Neural cell (in vitro differentiated cells): ENCODE data around the gene RASAL2. TPM values are rescaled to one million over a fixed set of nuclear protein-coding genes. Genes with fewer than 3 reads are reported as not detected.

ENCODE experiments used
- H2AFZ ChIP-seq: fragments of 200-600, 300-800 bp; sonication (generic), shearing (Covaris generic); 2 replicates; pipeline ENCODE4 v1.6.0; 2014; ENCODE audit warnings: low read depth, mild to moderate bottlenecking, antibody characterized with exemption, low read length, moderate library complexity
- H3F3A ChIP-seq: fragments of 200-600 bp; shearing (Covaris generic); 2 replicates; pipeline ENCODE4 v1.6.1; 2016; ENCODE audit warnings: mild to moderate bottlenecking, moderate library complexity, mixed read lengths, antibody characterized with exemption, low read length; ENCODE audit not compliant: insufficient read depth, poor library complexity, severe bottlenecking
- H3K27ac ChIP-seq: fragments of 200-600, 300-800 bp; sonication (generic), shearing (Covaris generic); 2 replicates; pipeline ENCODE4 v1.5.1; 2014; ENCODE audit warnings: mild to moderate bottlenecking, low read length, moderate library complexity
- H3K27me3 ChIP-seq: fragments of 300-800, 200-600 bp; sonication (generic), shearing (Covaris generic); 2 replicates; pipeline ENCODE4 v1.6.0; 2014; ENCODE audit warnings: mild to moderate bottlenecking, low read depth, low read length, moderate library complexity; ENCODE audit not compliant: insufficient read depth
- H3K36me3 ChIP-seq: fragments of 300-800, 200-600 bp; sonication (generic), shearing (Covaris generic); 2 replicates; pipeline ENCODE4 v1.5.1; 2014; ENCODE audit warnings: mild to moderate bottlenecking, antibody characterized with exemption, low read length, moderate library complexity; ENCODE audit not compliant: insufficient read depth
- H3K4me2 ChIP-seq: fragments of 300-800, 200-600 bp; sonication (generic), shearing (Covaris generic); 2 replicates; pipeline ENCODE4 v1.6.0; 2014; ENCODE audit warnings: mild to moderate bottlenecking, low read length
- H3K4me3 ChIP-seq: fragments of 300-800, 200-600 bp; sonication (generic), shearing (Covaris generic); 2 replicates; pipeline ENCODE4 v1.5.1; 2014; ENCODE audit warnings: mild to moderate bottlenecking, low read length, moderate library complexity
- H3K79me2 ChIP-seq: fragments of 200-600 bp; shearing (Covaris generic); replicated peaks from 2 replicates; pipeline ENCODE4 v1.6.0; 2014; ENCODE audit warnings: mild to moderate bottlenecking, low read length, moderate library complexity; ENCODE audit not compliant: insufficient read depth
- H3K9ac ChIP-seq: fragments of 300-800, 200-600 bp; sonication (generic), shearing (Covaris generic); 2 replicates; pipeline ENCODE4 v1.6.1; 2016; ENCODE audit warnings: mild to moderate bottlenecking, low read length, mixed read lengths
- H3K9me2 ChIP-seq: fragments of 200-600 bp; shearing (Covaris generic); 2 replicates; pipeline ENCODE4 v1.6.1; 2016; ENCODE audit warnings: mild to moderate bottlenecking, low read length, mixed read lengths; ENCODE audit not compliant: insufficient read depth
- H3K9me3 ChIP-seq: fragments of 200-600, 300-800 bp; sonication (generic), shearing (Covaris generic); 2 replicates; pipeline ENCODE4 v1.6.1; 2016; ENCODE audit warnings: mild to moderate bottlenecking, mixed run types, low read length, moderate library complexity, mixed read lengths
- H4K20me1 ChIP-seq: fragments of 200-600 bp; shearing (Covaris generic); 2 replicates; pipeline ENCODE4 v1.6.1; 2016; ENCODE audit warnings: mild to moderate bottlenecking, mixed run types; ENCODE audit not compliant: insufficient read depth
- CTCF ChIP-seq: fragments of 450-650 bp; IDR thresholded peaks from 2 replicates; pipeline ENCODE4 v1.5.1; 2014; ENCODE audit warnings: antibody characterized with exemption, mild to moderate bottlenecking, moderate library complexity; ENCODE audit not compliant: poor library complexity, severe bottlenecking
- EP300 ChIP-seq: fragments of 450-650 bp; conservative IDR thresholded peaks from 2 replicates; pipeline ENCODE4 v1.6.1; 2014; ENCODE audit warnings: antibody characterized with exemption, mild to moderate bottlenecking, moderate library complexity; ENCODE audit not compliant: poor library complexity, severe bottlenecking
- EZH2 ChIP-seq: fragments of 200-600, 300-800 bp; shearing (Covaris generic), sonication (generic); IDR thresholded peaks from 2 replicates; pipeline ENCODE4 v1.6.1; 2014; ENCODE audit warnings: antibody characterized with exemption, low read length, borderline replicate concordance, mild to moderate bottlenecking; ENCODE audit not compliant: insufficient read depth, poor library complexity, severe bottlenecking
- MXI1 ChIP-seq: fragments of 450-650 bp; conservative IDR thresholded peaks from 2 replicates; pipeline ENCODE4 v1.6.1; 2014; ENCODE audit warnings: antibody characterized with exemption, mild to moderate bottlenecking; ENCODE audit not compliant: poor library complexity, severe bottlenecking
- POLR2AphosphoS5 ChIP-seq: IDR thresholded peaks from 2 replicates; pipeline ENCODE4 v1.6.1; 2012
- RAD21 ChIP-seq: fragments of 450-650 bp; conservative IDR thresholded peaks from 2 replicates; pipeline ENCODE4 v1.6.1; 2014; ENCODE audit warnings: antibody characterized with exemption, mild to moderate bottlenecking, moderate library complexity
- REST ChIP-seq: IDR thresholded peaks from 2 replicates; pipeline ENCODE4 v1.6.1; 2012; ENCODE audit warnings: borderline replicate concordance
- SMC3 ChIP-seq: fragments of 450-650 bp; conservative IDR thresholded peaks from 2 replicates; pipeline ENCODE4 v1.6.1; 2014; ENCODE audit warnings: antibody characterized with exemption, mild to moderate bottlenecking, moderate library complexity; ENCODE audit not compliant: poor library complexity
- TAF1 ChIP-seq: IDR thresholded peaks from 2 replicates; pipeline ENCODE4 v1.6.1; 2012; ENCODE audit warnings: low read depth
- polyA plus RNA-seq: library from polyadenylated mRNA; depleted of rRNA; stranded (reverse); fragments of >200 nt; gene quantifications from 2 replicates; pipeline ENCODE4 v1.2.3, GENCODE V29; 2014

RASAL2 gene
- polyA plus RNA-seq, 1 donor from 2014 or later, result 73.3 TPM

GRCh38 chr1:178396789-178397188 is 302.9 kb downstream of the RASAL2 start:
- TF ChIP-seq EZH2, result no peak
- TF ChIP-seq CTCF, result no peak
- TF ChIP-seq EP300, result no peak
- no peak for TF ChIP-seq TAF1
- TF ChIP-seq RAD21, result no peak
- no peak overlapping the region for H3K4me3 ChIP-seq
- no peak overlapping the region for H3K27ac ChIP-seq

GRCh38 chr1:178397678-178398077 is 303.8 kb downstream of the RASAL2 start:
- H3K9me3 ChIP-seq, result no peaks in the 10 kb centered on the region
- no peaks in the 10 kb centered on the region for H3K27me3 ChIP-seq
- H3K9ac ChIP-seq, result no peak overlapping the region
- TF ChIP-seq SMC3 (no peak), EP300 (no peak), TAF1 (no peak), EZH2 (no peak), REST (no peak), MXI1 (no peak), POLR2AphosphoS5 (no peak), RAD21 (no peak), CTCF (no peak)
- H3F3A ChIP-seq, result no peaks in the 10 kb centered on the region
- no peak overlapping the region for H2AFZ ChIP-seq
- H3K4me2 ChIP-seq, result no peak overlapping the region
- no peaks in the 10 kb centered on the region for H4K20me1 ChIP-seq
- no peaks in the 10 kb centered on the region for H3K9me2 ChIP-seq
- no peaks in the 10 kb centered on the region for H3K36me3 ChIP-seq
- H3K79me2 ChIP-seq, result peaks cover 6% of the 10 kb centered on the region
- H3K27ac ChIP-seq, result no peak overlapping the region
- H3K4me3 ChIP-seq, result no peak overlapping the region

More at GRCh38 chr1:178396789-178397188, 302.9 kb downstream of the RASAL2 start:
- Histone ChIP-seq H3K79me2 (peaks cover 6% of the 10 kb centered on the region), H4K20me1 (no peaks in the 10 kb centered on the region), H3K36me3 (peaks cover 4% of the 10 kb centered on the region), H3K9ac (no peak overlapping the region), H3F3A (no peaks in the 10 kb centered on the region), H3K9me3 (no peaks in the 10 kb centered on the region), H3K27me3 (no peaks in the 10 kb centered on the region), H3K4me2 (no peak overlapping the region), H3K9me2 (no peaks in the 10 kb centered on the region), H2AFZ (no peak overlapping the region)
